HEK293 (cell line): ENCODE results near the gene THSD4.

Source experiments
- KLF7 ChIP-seq: fragments of 450-650 bp; formaldehyde crosslinking; IDR thresholded peaks from 2 replicates; pipeline ENCODE4 v1.5.1; 2016; ENCODE audit warnings: missing biosample characterization, missing genetic modification characterization, borderline replicate concordance
- SETDB1 ChIP-seq: IDR thresholded peaks from one replicate; pipeline ENCODE4 v1.6.1; 2017; ENCODE audit warnings: mild to moderate bottlenecking, low read length, moderate library complexity, mixed read lengths; ENCODE audit not compliant: insufficient read length
- ZNF221 ChIP-seq: fragments of 450-650 bp; formaldehyde crosslinking; IDR thresholded peaks from 2 replicates; pipeline ENCODE4 v1.5.1; 2017; ENCODE audit warnings: missing biosample characterization, missing genetic modification characterization, borderline replicate concordance
- ZNF792 ChIP-seq: fragments of 450-650 bp; formaldehyde crosslinking; IDR thresholded peaks from 2 replicates; pipeline ENCODE4 v1.5.1; 2016; ENCODE audit warnings: missing biosample characterization, missing genetic modification characterization
- TF ChIP-seq, protein P1 (sequence below): fragments of 450-650 bp; formaldehyde crosslinking; IDR thresholded peaks from 2 replicates; pipeline ENCODE4 v1.5.1; 2016; ENCODE audit warnings: missing biosample characterization, missing genetic modification characterization
- TF ChIP-seq, protein P2 (sequence below): fragments of 450-650 bp; formaldehyde crosslinking; IDR thresholded peaks from 2 replicates; pipeline ENCODE4 v1.5.1; 2016; ENCODE audit warnings: missing biosample characterization, missing genetic modification characterization

DNA sequence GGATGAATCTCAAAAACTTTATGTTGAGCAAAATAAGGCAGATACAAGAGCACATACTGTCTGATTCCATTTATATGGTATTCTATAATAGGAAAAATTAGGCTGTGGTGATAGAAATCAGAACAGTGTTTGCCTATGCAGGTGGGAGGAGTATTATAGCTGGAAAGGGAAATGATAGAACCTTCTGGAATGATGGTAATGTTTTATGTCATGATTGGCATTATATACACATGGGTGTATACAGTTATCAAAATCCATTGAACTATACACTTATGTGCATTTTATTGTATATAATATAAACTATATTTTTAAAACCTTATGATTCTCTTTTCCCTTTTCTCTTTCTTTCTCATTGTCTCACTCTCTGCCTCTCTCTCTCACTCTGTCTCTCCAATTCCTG lies 156.1 kb downstream of the THSD4 start:
- TF ChIP-seq KLF7 (no peak), ZNF221 (tag by site-specific recombination) (no peak), ZNF792 (tag by site-specific recombination) (no peak), SETDB1 (no peak)
- TF ChIP-seq, protein P1, sequence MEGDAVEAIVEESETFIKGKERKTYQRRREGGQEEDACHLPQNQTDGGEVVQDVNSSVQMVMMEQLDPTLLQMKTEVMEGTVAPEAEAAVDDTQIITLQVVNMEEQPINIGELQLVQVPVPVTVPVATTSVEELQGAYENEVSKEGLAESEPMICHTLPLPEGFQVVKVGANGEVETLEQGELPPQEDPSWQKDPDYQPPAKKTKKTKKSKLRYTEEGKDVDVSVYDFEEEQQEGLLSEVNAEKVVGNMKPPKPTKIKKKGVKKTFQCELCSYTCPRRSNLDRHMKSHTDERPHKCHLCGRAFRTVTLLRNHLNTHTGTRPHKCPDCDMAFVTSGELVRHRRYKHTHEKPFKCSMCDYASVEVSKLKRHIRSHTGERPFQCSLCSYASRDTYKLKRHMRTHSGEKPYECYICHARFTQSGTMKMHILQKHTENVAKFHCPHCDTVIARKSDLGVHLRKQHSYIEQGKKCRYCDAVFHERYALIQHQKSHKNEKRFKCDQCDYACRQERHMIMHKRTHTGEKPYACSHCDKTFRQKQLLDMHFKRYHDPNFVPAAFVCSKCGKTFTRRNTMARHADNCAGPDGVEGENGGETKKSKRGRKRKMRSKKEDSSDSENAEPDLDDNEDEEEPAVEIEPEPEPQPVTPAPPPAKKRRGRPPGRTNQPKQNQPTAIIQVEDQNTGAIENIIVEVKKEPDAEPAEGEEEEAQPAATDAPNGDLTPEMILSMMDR (tag by site-specific recombination): no peak
- TF ChIP-seq, protein P2, sequence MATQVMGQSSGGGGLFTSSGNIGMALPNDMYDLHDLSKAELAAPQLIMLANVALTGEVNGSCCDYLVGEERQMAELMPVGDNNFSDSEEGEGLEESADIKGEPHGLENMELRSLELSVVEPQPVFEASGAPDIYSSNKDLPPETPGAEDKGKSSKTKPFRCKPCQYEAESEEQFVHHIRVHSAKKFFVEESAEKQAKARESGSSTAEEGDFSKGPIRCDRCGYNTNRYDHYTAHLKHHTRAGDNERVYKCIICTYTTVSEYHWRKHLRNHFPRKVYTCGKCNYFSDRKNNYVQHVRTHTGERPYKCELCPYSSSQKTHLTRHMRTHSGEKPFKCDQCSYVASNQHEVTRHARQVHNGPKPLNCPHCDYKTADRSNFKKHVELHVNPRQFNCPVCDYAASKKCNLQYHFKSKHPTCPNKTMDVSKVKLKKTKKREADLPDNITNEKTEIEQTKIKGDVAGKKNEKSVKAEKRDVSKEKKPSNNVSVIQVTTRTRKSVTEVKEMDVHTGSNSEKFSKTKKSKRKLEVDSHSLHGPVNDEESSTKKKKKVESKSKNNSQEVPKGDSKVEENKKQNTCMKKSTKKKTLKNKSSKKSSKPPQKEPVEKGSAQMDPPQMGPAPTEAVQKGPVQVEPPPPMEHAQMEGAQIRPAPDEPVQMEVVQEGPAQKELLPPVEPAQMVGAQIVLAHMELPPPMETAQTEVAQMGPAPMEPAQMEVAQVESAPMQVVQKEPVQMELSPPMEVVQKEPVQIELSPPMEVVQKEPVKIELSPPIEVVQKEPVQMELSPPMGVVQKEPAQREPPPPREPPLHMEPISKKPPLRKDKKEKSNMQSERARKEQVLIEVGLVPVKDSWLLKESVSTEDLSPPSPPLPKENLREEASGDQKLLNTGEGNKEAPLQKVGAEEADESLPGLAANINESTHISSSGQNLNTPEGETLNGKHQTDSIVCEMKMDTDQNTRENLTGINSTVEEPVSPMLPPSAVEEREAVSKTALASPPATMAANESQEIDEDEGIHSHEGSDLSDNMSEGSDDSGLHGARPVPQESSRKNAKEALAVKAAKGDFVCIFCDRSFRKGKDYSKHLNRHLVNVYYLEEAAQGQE (tag by site-specific recombination): no peak
